Mesendoderm (in vitro differentiated cells): Measurements from ENCODE around the gene AGTRAP.

Source experiments
- DNase-seq: peaks from one replicate; pipeline ENCODE4 v3.0.0; 2013
- H2AK5ac ChIP-seq: 2 replicates; pipeline ENCODE4 v1.6.1; 2013; ENCODE audit warnings: low read length, inconsistent platforms
- H2BK120ac ChIP-seq: 2 replicates; pipeline ENCODE4 v1.6.1; 2013; ENCODE audit warnings: low read depth, mild to moderate bottlenecking, low read length, moderate library complexity, mixed read lengths
- H2BK15ac ChIP-seq: replicated peaks from 2 replicates; pipeline ENCODE4 v1.6.1; 2013; ENCODE audit warnings: low read depth, mild to moderate bottlenecking, moderate library complexity
- H2BK5ac ChIP-seq: 2 replicates; pipeline ENCODE4 v1.6.1; 2013; ENCODE audit warnings: low read length, inconsistent platforms
- H3K18ac ChIP-seq: 2 replicates; pipeline ENCODE4 v1.6.1; 2013; ENCODE audit warnings: mild to moderate bottlenecking, low read length, mixed read lengths
- H3K23ac ChIP-seq: one replicate; pipeline ENCODE4 v1.6.1; 2013; ENCODE audit warnings: low read length
- H3K27ac ChIP-seq: 2 replicates; pipeline ENCODE4 v1.5.1; 2013; ENCODE audit warnings: low read depth, mild to moderate bottlenecking, inconsistent platforms, low read length, moderate library complexity
- H3K27me3 ChIP-seq: 2 replicates; pipeline ENCODE4 v1.6.1; 2013; ENCODE audit warnings: low read length, control low read depth, mild to moderate bottlenecking, inconsistent platforms; ENCODE audit not compliant: insufficient read depth, poor library complexity
- H3K36me3 ChIP-seq: 2 replicates; pipeline ENCODE4 v1.6.1; 2013; ENCODE audit warnings: low read length, inconsistent platforms; ENCODE audit not compliant: control insufficient read depth, insufficient read depth
- H3K4ac ChIP-seq: one replicate; pipeline ENCODE4 v1.6.1; 2013; ENCODE audit warnings: low read depth, mild to moderate bottlenecking, low read length, moderate library complexity
- H3K4me1 ChIP-seq: 2 replicates; pipeline ENCODE4 v1.6.1; 2013; ENCODE audit warnings: low read depth, low read length, inconsistent platforms; ENCODE audit not compliant: control insufficient read depth
- H3K4me2 ChIP-seq: 2 replicates; pipeline ENCODE4 v1.6.1; 2013; ENCODE audit warnings: low read length
- H3K4me3 ChIP-seq: 2 replicates; pipeline ENCODE4 v1.5.1; 2013; ENCODE audit warnings: mild to moderate bottlenecking, low read length
- H3K56ac ChIP-seq: one replicate; pipeline ENCODE4 v1.6.1; 2013; ENCODE audit warnings: low read length
- H3K79me1 ChIP-seq: 2 replicates; pipeline ENCODE4 v1.6.1; 2013; ENCODE audit warnings: low read length, inconsistent platforms
- H3K79me2 ChIP-seq: 2 replicates; pipeline ENCODE4 v1.6.1; 2013; ENCODE audit warnings: mild to moderate bottlenecking, low read length; ENCODE audit not compliant: control insufficient read depth, insufficient read depth
- H3K9ac ChIP-seq: 2 replicates; pipeline ENCODE4 v1.6.1; 2013; ENCODE audit warnings: low read length, inconsistent platforms
- H4K5ac ChIP-seq: one replicate; pipeline ENCODE4 v1.6.1; 2013; ENCODE audit warnings: low read length
- H4K8ac ChIP-seq: one replicate; pipeline ENCODE4 v1.6.1; 2013; ENCODE audit warnings: low read depth, mild to moderate bottlenecking, control low read depth, low read length, moderate library complexity
- WGBS: extraction: QIAGEN DNeasy Blood & Tissue Kit; methylation state at CpG from one replicate; pipeline ENCODE4 v1.1.7; 2013; ENCODE audit warnings: low lambda C conversion rate, missing lambda C conversion rate; ENCODE audit not compliant: insufficient coverage; ENCODE audit errors: extremely low coverage; 5-methylcytosine and 5-hydroxymethylcytosine counted together

Gene AGTRAP

DNA sequence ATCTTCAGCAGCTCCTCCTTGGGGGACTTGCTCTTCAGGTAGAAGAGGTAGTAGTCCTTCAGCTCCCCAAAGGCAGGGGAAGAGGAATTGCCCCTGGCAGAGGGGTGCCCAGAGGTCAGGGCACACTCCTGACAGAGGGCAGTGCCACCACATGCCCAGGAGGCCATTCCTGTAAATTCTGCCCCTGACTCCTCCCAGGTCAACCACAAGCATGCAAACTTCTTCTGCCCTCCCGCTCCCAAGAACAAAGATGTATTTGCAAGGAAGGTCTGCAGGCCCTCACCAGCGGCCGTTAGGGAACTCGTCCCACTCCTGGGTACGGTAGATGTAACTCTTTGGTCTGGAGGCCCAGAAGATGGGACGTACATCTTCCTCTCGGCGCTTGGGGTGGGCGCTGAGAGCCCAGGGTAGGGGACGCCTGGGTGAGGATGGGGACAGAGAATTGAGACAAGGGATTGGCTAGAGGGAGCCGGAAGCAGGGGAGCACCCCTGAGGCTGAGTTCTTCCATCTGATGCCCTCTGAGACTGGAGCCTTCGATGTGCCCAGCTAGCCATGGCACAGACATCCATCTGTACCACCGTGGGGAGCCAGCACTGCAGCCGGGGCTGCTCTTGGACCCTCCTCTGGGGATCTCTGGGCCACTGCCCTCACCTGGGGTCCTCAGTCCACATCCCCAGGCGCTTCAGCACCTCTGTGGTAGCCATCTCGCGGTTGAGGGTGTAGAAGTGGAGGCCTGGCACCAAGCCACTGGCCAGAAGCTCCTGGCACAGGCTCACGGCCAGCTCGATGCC is 58.7 kb downstream of the AGTRAP start:
- no peak overlapping the region for H3K9ac ChIP-seq
- no peak overlapping the region for H2BK15ac ChIP-seq
- no peak overlapping the region for H3K4me2 ChIP-seq
- H3K27ac ChIP-seq = no peak overlapping the region
- H3K4me3 ChIP-seq = no peak overlapping the region
- H3K36me3 ChIP-seq = peaks cover 3% of the 10 kb centered on the region
- no peak overlapping the region for H2AK5ac ChIP-seq
- H4K5ac ChIP-seq = no peak overlapping the region
- no peaks in the 10 kb centered on the region for H3K27me3 ChIP-seq
- no peaks in the 10 kb centered on the region for H3K79me1 ChIP-seq
- no peaks in the 10 kb centered on the region for H3K4me1 ChIP-seq
- no peak overlapping the region for H2BK5ac ChIP-seq
- no peak overlapping the region for H3K56ac ChIP-seq
- no CpG with 5 or more reads among the region's 19 CpGs for WGBS
- no peak overlapping the region for H3K23ac ChIP-seq
- H2BK120ac ChIP-seq = no peak overlapping the region
- H4K8ac ChIP-seq = no peak overlapping the region
- DNase-seq = no peak
- no peak overlapping the region for H3K18ac ChIP-seq
- H3K4ac ChIP-seq = no peak overlapping the region
- no peaks in the 10 kb centered on the region for H3K79me2 ChIP-seq

DNA sequence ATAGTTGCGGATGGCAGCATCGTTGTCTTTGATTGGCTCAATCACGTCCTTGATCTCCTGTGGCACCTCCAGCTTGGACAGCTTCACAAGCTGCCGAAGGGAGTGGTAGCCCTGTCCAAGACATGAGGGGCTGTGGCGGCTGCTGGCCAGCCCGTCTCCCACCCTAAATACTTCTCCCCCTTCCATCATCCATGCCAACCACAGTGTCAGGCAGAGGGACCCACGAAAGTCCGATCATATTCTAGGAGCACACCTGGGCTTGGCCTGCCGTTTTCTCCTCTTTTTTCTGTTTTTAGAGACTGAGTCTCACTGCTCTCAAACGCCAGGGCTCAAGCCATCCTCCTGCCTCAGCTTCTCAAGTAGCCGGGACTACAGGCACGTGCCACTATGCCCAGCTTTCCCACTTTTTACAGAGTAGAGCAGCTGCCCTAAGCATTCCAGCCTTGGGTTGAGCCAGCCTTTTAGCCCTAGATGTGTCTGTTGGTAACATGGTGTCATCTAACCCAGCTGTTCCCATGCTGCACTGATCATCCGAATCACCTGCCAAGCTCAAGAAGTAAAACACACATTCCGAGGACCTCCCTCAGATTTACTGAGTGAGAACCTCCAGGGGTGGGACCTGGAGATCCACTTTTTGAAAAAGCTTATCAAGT is 59.4 kb downstream of the AGTRAP start:
- Histone ChIP-seq H2BK120ac (no peak overlapping the region), H3K27ac (no peak overlapping the region), H3K4me1 (no peaks in the 10 kb centered on the region), H3K18ac (no peak overlapping the region), H2AK5ac (no peak overlapping the region), H3K9ac (no peak overlapping the region), H2BK15ac (no peak overlapping the region), H3K36me3 (peaks cover 3% of the 10 kb centered on the region), H3K4ac (no peak overlapping the region), H3K4me2 (no peak overlapping the region), H3K4me3 (no peak overlapping the region), H2BK5ac (no peak overlapping the region), H3K79me1 (no peaks in the 10 kb centered on the region), H3K27me3 (no peaks in the 10 kb centered on the region), H3K56ac (no peak overlapping the region), H4K5ac (no peak overlapping the region), H3K23ac (no peak overlapping the region), H4K8ac (no peak overlapping the region), H3K79me2 (no peaks in the 10 kb centered on the region)
- no peak for DNase-seq
- no CpG with 5 or more reads among the region's 14 CpGs for WGBS

DNA sequence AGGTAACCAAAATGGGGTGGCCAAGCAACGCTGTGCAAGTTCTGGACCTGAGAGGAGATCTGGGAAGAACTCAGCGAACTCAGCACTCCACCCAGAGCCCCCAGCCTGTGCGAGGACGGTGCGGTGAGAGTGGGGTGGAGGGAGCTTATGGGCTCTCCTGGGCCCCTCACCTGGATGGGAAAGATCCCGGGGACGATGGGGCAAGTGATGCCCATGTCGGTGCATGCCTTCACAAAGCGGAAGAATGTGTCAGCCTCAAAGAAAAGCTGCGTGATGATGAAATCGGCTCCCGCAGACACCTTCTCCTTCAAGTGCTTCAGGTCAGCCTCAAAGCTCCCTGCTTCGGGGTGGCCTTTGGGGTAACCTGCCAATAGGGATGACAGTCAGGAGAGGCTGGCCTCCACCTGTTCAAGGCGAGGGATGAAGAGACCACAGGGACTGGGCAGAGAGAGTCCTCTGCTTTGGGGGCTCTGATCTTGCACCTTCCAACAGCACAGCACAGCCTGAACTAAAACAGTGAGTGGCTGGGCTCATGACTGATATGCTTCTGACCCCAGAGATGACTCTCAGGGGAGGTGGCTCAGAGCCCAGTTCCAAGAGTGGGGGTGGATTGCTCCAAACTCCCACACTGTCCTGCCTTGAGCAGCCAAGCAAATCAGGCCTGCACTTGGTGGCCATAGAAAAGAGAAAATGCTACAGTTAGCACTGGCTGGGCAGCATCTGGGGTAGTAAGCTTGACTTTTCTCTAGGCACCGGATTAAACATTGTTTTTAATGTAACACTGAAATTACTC is 60.3 kb downstream of the AGTRAP start:
- H3K56ac ChIP-seq = no peak overlapping the region
- no peak overlapping the region for H4K8ac ChIP-seq
- no peaks in the 10 kb centered on the region for H3K79me2 ChIP-seq
- H3K9ac ChIP-seq = no peak overlapping the region
- WGBS = no CpG with 5 or more reads among the region's 15 CpGs
- H4K5ac ChIP-seq = no peak overlapping the region
- H3K27ac ChIP-seq = no peak overlapping the region
- no peak overlapping the region for H3K18ac ChIP-seq
- no peak overlapping the region for H2AK5ac ChIP-seq
- no peak overlapping the region for H3K4me3 ChIP-seq
- no peak overlapping the region for H2BK5ac ChIP-seq
- H2BK15ac ChIP-seq = no peak overlapping the region
- H3K4me1 ChIP-seq = no peaks in the 10 kb centered on the region
- no peaks in the 10 kb centered on the region for H3K79me1 ChIP-seq
- no peak overlapping the region for H2BK120ac ChIP-seq
- no peak for DNase-seq
- H3K4me2 ChIP-seq = no peak overlapping the region
- H3K27me3 ChIP-seq = no peaks in the 10 kb centered on the region
- H3K4ac ChIP-seq = no peak overlapping the region
- no peak overlapping the region for H3K23ac ChIP-seq
- H3K36me3 ChIP-seq = peaks cover 6% of the 10 kb centered on the region

DNA sequence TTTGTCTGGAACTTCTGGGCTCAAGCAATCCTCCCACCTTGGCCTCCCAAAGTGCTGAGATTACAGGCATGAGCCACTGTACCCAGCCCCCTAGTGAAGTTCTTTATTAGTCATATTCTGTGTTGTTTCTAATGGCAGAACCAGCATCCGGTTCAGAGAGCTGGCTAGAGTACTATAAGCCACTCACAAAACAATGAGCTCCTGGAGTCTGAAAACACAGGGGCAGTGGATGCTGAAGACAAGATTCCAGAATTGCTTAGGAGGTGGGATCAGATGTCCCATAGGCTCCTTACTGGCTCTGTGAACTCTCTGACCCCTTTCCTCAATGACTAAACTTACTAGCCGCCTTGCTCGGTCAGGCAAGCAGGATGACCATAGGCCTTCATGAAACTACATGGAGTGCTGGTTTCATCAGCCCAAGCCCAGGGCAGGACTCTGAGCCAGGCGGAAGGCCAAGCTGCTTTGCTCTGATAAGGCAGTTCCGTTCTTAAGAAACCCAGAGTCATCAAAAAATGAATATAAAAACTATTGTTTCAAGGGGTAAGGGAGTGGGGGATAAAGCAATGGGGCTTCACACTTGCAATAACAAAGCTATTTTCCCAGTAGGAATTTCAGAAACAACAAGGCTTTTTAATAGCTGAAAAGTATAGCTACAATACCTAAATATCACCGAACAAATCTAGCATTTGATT is 61.7 kb downstream of the AGTRAP start:
- peaks cover 6% of the 10 kb centered on the region for H3K36me3 ChIP-seq
- H3K56ac ChIP-seq = no peak overlapping the region
- no peak overlapping the region for H4K5ac ChIP-seq
- no peak overlapping the region for H3K4me3 ChIP-seq
- no peak overlapping the region for H3K23ac ChIP-seq
- no peaks in the 10 kb centered on the region for H3K27me3 ChIP-seq
- H2BK15ac ChIP-seq = no peak overlapping the region
- no CpG with 5 or more reads among the region's 6 CpGs for WGBS
- no peak overlapping the region for H3K4ac ChIP-seq
- no peak overlapping the region for H2BK120ac ChIP-seq
- no peak overlapping the region for H3K18ac ChIP-seq
- H4K8ac ChIP-seq = no peak overlapping the region
- H3K79me1 ChIP-seq = peaks cover 3% of the 10 kb centered on the region
- no peak overlapping the region for H3K4me2 ChIP-seq
- H3K4me1 ChIP-seq = peaks cover under 1% of the 10 kb centered on the region
- no peak overlapping the region for H2AK5ac ChIP-seq
- no peak for DNase-seq
- no peaks in the 10 kb centered on the region for H3K79me2 ChIP-seq
- no peak overlapping the region for H3K27ac ChIP-seq
- H3K9ac ChIP-seq = no peak overlapping the region
- no peak overlapping the region for H2BK5ac ChIP-seq

DNA sequence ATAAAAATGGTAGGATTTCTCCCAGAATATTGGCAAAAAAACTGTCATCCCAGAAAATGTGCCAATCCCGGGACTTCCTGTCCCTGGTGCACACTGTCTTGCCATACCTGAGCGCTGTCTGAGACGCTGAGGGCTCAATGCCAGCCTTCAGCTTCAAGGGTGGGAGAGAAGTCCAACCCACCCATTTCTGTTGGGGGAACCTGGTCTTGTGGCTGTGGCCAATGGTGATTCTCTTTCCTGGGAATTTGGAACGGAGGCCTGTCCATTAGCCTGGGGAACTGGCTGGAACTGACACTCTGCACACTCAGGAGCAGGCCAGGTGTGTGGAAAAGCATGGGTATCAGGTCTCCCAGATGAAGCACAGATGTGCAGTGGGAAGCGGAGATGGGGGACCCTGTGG is 63.2 kb downstream of the AGTRAP start:
- H3K4me1 ChIP-seq = peaks cover 7% of the 10 kb centered on the region
- no peak for DNase-seq
- no peak overlapping the region for H3K56ac ChIP-seq
- H3K79me2 ChIP-seq = no peaks in the 10 kb centered on the region
- peaks cover 3% of the 10 kb centered on the region for H3K79me1 ChIP-seq
- H3K4me2 ChIP-seq = no peak overlapping the region
- H2BK15ac ChIP-seq = no peak overlapping the region
- H4K5ac ChIP-seq = no peak overlapping the region
- H3K18ac ChIP-seq = no peak overlapping the region
- no peak overlapping the region for H3K9ac ChIP-seq
- no peak overlapping the region for H3K27ac ChIP-seq
- H3K23ac ChIP-seq = no peak overlapping the region
- no peak overlapping the region for H4K8ac ChIP-seq
- H3K36me3 ChIP-seq = peaks cover 6% of the 10 kb centered on the region
- H3K27me3 ChIP-seq = no peaks in the 10 kb centered on the region
- no peak overlapping the region for H2AK5ac ChIP-seq
- no peak overlapping the region for H2BK5ac ChIP-seq
- no peak overlapping the region for H2BK120ac ChIP-seq
- H3K4ac ChIP-seq = no peak overlapping the region
- H3K4me3 ChIP-seq = no peak overlapping the region
- no CpG with 5 or more reads among the region's 5 CpGs for WGBS
